IPS DF 6.9 (cell line): Measurements from ENCODE around the gene CILP.

Experiments
- DNase-seq: peaks from one replicate; pipeline ENCODE4 v3.0.0-alpha.2; 2013; ENCODE audit warnings: low read depth, low spot score
- H3K27ac ChIP-seq: one replicate; pipeline ENCODE4 v1.5.1; 2013; ENCODE audit warnings: low read length, control low read depth
- H3K27me3 ChIP-seq: 2 replicates; pipeline ENCODE4 v1.6.1; 2013; ENCODE audit warnings: mild to moderate bottlenecking, low read length; ENCODE audit not compliant: control insufficient read depth, insufficient read depth
- H3K36me3 ChIP-seq: 2 replicates; pipeline ENCODE4 v1.6.1; 2013; ENCODE audit warnings: low read length; ENCODE audit not compliant: control insufficient read depth, insufficient read depth
- H3K4me1 ChIP-seq: 2 replicates; pipeline ENCODE4 v1.6.1; 2013; ENCODE audit warnings: low read length; ENCODE audit not compliant: control insufficient read depth, insufficient read depth
- H3K4me3 ChIP-seq: 2 replicates; pipeline ENCODE4 v1.5.1; 2013; ENCODE audit warnings: mild to moderate bottlenecking, low read length
- H3K9me3 ChIP-seq: 2 replicates; pipeline ENCODE4 v1.6.1; 2013; ENCODE audit warnings: low read length, inconsistent platforms; ENCODE audit not compliant: control insufficient read depth, insufficient read depth
- WGBS: extraction: QIAGEN DNeasy Blood & Tissue Kit; methylation state at CpG from one replicate; pipeline ENCODE4 v1.1.7; 2013; ENCODE audit warnings: mixed read lengths, missing lambda C conversion rate; ENCODE audit not compliant: insufficient read length, insufficient coverage; 5-methylcytosine and 5-hydroxymethylcytosine counted together

CILP gene, protein sequence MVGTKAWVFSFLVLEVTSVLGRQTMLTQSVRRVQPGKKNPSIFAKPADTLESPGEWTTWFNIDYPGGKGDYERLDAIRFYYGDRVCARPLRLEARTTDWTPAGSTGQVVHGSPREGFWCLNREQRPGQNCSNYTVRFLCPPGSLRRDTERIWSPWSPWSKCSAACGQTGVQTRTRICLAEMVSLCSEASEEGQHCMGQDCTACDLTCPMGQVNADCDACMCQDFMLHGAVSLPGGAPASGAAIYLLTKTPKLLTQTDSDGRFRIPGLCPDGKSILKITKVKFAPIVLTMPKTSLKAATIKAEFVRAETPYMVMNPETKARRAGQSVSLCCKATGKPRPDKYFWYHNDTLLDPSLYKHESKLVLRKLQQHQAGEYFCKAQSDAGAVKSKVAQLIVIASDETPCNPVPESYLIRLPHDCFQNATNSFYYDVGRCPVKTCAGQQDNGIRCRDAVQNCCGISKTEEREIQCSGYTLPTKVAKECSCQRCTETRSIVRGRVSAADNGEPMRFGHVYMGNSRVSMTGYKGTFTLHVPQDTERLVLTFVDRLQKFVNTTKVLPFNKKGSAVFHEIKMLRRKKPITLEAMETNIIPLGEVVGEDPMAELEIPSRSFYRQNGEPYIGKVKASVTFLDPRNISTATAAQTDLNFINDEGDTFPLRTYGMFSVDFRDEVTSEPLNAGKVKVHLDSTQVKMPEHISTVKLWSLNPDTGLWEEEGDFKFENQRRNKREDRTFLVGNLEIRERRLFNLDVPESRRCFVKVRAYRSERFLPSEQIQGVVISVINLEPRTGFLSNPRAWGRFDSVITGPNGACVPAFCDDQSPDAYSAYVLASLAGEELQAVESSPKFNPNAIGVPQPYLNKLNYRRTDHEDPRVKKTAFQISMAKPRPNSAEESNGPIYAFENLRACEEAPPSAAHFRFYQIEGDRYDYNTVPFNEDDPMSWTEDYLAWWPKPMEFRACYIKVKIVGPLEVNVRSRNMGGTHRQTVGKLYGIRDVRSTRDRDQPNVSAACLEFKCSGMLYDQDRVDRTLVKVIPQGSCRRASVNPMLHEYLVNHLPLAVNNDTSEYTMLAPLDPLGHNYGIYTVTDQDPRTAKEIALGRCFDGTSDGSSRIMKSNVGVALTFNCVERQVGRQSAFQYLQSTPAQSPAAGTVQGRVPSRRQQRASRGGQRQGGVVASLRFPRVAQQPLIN

DNA sequence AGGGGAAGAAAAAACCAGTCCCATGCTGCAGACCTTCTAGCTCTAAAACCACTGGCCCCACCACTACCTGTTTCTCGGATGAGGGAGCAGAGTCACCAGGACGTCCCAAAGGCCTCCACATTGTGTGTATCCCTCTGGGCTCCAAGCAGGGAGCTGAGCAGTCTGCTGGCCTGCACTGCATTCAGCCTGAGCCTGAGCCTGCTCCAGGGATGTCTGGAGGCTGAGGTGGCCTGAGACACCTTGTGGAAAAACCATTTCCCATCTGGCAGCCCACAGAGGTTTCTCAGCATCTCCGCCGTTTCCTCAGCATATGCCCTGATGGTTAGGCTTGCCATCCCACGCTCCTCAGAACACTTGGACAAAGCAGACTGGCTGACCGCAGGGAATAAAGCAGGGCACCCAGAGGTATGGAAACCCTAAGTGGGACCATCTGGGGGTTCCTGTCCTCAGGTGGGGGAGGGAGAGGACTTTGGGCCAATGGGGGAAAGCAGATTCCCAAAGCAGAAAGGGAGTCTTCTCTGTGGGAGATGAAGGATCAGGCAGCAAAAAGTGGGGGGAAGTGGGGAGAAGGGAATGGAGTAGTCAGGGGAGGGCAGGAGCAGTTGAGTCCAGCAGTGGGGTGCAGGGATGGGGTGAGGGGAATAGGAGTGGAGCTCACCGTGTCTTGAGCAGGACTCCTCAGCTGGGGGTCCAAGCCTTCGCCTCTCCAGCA, at the start of gene CILP:
CILP (minus strand) TSS at position 704 of the 712 bp plus-strand sequence. CDS start 1,718 bp downstream, outside the sequence.
- Histone ChIP-seq H3K36me3 (no peaks in the 10 kb centered on the region), H3K4me1 (peaks cover 4% of the 10 kb centered on the region; the same call in 1 of the 2 replicates), H3K9me3 (no peaks in the 10 kb centered on the region), H3K4me3 (no peak within 1 kb of the TSS), H3K27ac (no peak within 1 kb of the TSS), H3K27me3 (no peaks in the 10 kb centered on the region)
- no peak for DNase-seq
- WGBS: no CpG with 5 or more reads among the region's 8 CpGs

DNA sequence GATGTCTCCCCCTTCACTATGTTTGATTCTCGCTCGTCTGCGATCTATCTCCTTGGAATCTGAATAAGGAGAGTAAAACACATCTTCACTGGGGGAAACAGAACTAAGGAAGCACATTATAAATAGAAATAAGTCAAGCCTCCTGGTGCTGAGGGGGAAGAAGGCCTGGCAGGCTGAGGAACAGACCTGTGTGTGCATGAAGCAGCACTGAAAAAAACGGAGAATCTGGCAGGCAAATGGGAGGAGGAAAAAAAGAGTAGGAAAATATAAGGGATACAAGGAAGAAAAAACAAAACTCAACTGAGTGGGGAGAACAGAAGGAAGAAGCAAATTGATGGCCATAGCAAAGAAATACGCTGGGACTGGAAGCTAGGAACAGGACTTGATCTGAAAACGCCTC, 49.7 kb upstream of the CILP start:
- Histone ChIP-seq H3K36me3 (no peaks in the 10 kb centered on the region), H3K4me1 (no peaks in the 10 kb centered on the region; the same call in 1 of the 2 replicates), H3K4me3 (no peak overlapping the region), H3K27me3 (no peaks in the 10 kb centered on the region; the same call in 1 of the 2 replicates), H3K9me3 (no peaks in the 10 kb centered on the region), H3K27ac (no peak overlapping the region)
- no peak for DNase-seq
- no CpG with 5 or more reads among the region's 6 CpGs for WGBS

DNA sequence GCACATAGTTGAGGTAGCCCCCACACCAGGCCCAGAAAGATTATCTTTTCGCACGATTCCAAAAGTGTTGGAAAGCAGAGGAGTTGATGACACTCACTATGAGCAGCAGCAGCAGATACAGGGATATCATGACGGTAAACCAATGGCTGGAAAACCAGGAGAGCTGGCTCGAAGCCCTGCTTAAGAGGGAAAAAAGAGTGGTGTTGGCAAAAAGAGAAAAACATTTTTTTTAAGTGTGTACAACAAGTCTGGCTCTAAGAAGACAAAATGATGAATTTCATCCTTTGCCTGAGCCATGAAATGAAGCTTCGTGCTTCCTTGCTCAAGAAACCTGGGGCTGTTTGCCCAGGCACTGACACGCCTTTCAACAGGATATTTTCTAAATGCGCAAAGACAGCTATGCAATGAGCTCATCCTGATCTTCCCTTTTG, 48.1 kb upstream of the CILP start:
- Histone ChIP-seq H3K27ac (no peak overlapping the region), H3K4me3 (no peak overlapping the region), H3K27me3 (no peaks in the 10 kb centered on the region; the same call in 1 of the 2 replicates), H3K36me3 (no peaks in the 10 kb centered on the region), H3K9me3 (no peaks in the 10 kb centered on the region), H3K4me1 (no peaks in the 10 kb centered on the region)
- no CpG with 5 or more reads among the region's 7 CpGs for WGBS
- DNase-seq: no peak

DNA sequence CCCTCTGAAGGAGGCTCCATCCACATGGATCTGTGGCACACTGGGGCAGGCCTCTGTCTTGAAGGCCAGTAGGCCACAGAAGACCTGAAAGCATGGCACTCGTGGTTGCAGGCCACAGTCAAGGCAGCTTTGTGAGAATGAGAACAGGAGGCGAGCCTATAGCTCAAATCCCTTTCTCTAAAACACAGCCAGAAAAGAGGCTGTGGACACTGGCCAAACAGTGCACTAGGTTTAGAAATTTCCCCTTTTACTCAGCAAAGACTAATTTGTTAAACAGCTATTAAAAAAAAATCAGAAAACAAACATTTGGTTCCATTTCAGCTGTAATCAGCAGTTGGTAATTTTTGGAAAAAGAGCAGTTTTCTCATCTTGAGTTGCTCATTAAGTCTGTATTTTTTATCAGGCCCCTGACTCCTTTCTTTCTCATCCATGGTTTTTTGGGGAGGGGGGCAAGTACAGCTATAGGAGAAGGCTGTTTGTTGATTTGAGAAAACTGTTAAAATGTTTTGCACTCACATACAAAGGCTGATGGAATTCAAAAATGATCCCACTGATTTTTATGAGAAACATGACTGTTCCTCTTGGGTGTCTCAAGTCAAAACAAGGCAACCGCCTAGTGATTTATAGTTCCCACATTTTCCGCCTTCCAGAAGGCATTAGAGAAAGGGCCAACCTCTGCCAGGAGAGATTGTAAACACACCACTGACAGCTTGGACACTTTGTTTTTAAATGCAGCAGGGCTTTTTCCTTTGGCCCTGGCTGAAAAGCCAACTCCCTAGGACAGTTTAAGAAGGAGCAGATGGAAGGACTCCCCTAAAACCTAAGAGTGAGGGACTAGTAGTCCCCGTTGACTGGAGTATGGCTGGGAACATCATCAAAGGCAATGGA, 47.3 kb upstream of the CILP start:
- Histone ChIP-seq H3K9me3 (no peaks in the 10 kb centered on the region), H3K36me3 (no peaks in the 10 kb centered on the region), H3K27ac (no peak overlapping the region), H3K4me1 (no peaks in the 10 kb centered on the region), H3K4me3 (no peak overlapping the region), H3K27me3 (no peaks in the 10 kb centered on the region; the same call in 1 of the 2 replicates)
- no CpG with 5 or more reads among the region's 5 CpGs for WGBS
- DNase-seq: no peak

DNA sequence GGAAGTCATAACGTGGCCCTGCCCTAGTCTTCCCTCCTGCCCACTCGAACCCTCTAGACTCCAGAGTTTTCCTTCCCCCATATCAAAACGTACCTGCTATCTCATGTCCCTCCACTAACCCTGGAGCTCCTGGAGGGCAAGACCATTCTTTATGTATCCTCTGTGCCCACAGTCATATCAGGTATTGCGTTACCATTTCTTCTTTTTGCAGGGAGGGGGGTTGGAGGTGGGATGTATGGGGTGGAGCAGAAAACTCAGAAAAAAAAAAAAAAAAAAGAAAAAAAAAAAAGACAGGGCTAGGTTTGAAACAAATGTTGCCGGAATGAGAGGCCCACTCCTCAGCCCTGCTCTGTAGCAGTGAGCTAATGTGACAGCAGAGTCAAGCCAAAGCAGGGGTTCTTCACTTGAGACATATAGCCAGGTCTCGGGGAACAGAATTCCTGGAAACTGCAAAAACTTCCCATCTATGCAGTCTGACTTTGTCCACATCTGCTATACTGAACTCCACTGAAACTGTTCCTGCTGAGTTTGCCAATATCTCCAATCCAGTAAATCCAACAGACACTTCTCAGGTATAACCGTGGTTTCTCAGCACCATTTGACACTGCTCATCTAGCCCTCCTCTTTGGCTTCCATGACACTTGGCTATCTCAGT, 44.3 kb upstream of the CILP start:
- H3K4me1 ChIP-seq: no peaks in the 10 kb centered on the region
- no peak for DNase-seq
- H3K36me3 ChIP-seq: no peaks in the 10 kb centered on the region
- H3K4me3 ChIP-seq: no peak overlapping the region
- no peak overlapping the region for H3K27ac ChIP-seq
- H3K27me3 ChIP-seq: no peaks in the 10 kb centered on the region; the same call in 1 of the 2 replicates
- H3K9me3 ChIP-seq: no peaks in the 10 kb centered on the region
- WGBS: no CpG with 5 or more reads among the region's 7 CpGs

DNA sequence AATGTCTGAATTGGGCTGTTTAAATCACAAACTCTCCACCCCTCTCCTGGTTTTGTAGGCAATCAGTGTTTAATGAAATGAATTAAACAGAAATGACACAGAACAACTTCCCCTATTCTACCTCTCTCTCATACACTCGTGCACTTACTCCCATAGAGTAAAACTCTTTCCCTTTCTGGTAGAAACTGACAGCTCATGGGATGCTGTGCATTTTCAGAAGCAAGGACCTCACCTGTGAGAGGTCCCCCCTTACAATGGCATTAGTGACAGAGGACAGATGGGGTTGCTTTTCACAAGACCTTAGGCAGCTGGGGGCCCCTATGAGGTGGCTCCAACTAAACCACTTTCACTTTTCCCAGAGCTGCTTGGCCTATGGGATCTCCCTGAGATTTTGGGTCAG, 43.5 kb upstream of the CILP start:
- Histone ChIP-seq H3K36me3 (no peaks in the 10 kb centered on the region), H3K9me3 (no peaks in the 10 kb centered on the region), H3K27me3 (no peaks in the 10 kb centered on the region; the same call in 1 of the 2 replicates), H3K4me1 (no peaks in the 10 kb centered on the region), H3K4me3 (no peak overlapping the region), H3K27ac (no peak overlapping the region)
- WGBS: no CpG with 5 or more reads among the region's 1 CpG
- DNase-seq: no peak

DNA sequence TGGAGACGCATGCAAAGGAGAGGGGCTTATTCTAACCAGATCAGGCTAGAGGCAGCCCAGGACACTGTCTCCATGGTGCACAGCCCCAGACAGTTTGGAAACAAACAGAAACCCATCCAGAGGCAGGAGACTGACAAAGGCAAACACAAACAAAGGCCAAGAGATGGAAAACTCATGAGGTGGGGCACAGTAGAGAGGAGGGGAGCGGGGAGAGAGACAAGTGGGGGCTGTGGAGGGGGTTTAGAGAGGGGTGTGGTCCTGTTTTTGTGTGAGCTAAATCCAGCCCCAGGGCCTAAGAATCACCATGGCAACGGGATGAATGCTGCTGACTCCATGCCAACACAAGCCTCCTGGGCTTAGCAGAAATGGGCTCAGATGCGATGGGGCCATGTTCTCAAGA, 43.1 kb upstream of the CILP start:
- no peak overlapping the region for H3K4me3 ChIP-seq
- DNase-seq: no peak
- no peaks in the 10 kb centered on the region for H3K9me3 ChIP-seq
- no peaks in the 10 kb centered on the region; the same call in 1 of the 2 replicates for H3K4me1 ChIP-seq
- no peak overlapping the region for H3K27ac ChIP-seq
- no CpG with 5 or more reads among the region's 4 CpGs for WGBS
- H3K27me3 ChIP-seq: no peaks in the 10 kb centered on the region
- no peaks in the 10 kb centered on the region for H3K36me3 ChIP-seq

DNA sequence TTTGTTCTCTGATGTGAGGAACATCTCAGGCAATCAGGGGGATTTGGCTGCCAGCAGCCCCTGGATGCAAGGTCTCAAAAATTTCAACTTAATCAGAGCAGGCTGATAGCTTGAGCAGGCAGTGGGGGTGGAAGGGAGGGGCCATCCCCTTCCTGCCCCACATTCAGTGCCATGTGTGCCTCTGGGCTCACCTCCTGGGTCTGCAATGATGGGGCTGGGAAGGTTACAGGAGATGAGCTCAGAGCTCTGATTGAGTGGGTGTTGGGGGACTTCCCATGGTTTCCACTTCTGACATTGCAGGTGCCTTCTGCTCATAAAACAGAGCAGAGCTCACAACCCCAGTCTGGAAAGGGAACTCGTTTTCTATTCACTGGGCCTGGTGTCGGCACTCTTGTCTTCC, 38.4 kb upstream of the CILP start:
- no CpG with 5 or more reads among the region's 2 CpGs for WGBS
- Histone ChIP-seq H3K27me3 (no peaks in the 10 kb centered on the region), H3K4me3 (no peak overlapping the region), H3K9me3 (no peaks in the 10 kb centered on the region), H3K4me1 (no peaks in the 10 kb centered on the region; the same call in 1 of the 2 replicates), H3K36me3 (no peaks in the 10 kb centered on the region), H3K27ac (no peak overlapping the region)
- no peak for DNase-seq
